ENCODE measurements around the gene PTGES2.

DNA sequence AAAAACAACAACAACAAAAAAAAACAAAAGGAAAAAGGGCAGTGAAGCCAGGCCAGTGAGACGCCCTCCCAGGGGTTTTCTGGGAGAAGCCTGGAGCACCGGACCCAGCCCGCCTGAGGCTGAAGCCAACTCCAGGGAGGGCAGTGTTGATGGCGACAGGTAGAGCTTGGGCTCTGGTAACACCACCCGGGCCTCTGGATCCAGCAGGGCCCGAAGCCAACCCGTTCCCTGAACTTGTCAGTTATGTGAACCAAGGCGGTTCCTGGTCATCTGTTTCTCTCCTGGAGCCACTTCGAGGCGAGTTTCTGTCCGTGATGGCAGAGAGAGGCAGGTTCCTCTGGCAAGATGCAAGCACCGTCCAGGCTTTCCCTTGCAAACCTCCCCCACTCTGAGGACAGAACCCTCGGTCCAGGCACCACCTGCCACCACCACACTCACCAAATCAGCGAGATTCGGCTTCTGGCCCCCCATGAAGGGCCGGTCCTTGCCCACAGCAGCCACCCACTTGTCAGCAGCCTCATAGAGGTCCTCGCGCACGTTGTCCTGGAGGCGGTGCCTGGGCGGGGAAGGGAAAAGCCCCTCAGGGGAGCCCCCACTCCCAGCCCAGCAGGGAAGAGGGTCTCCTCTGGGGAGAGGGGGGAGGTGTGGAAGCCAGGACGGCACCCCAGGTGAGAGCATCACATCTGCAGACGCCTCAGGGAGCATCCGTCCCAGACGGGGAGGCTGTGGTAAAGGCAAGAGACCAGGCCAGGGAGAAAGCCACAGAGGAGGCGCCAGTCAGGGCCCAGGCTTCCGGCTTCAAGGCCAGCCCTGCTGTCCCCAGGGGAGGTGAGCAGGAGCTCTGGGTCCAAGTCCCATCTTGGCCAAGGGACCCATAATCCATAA, 5.4 kb downstream of the PTGES2 start:
- no peak for TF ChIP-seq POLR2A (IDR thresholded peaks at IDR 0.05; ENCODE audit: low read depth, low read length)
- no peak for TF ChIP-seq TAF1 (IDR thresholded peaks at IDR 0.05; ENCODE audit: borderline replicate concordance, low read depth, low read length)
- TF ChIP-seq POLR2AphosphoS5 (IDR thresholded peaks at IDR 0.05; ENCODE audit: low read depth, low read length): no peak
